HG02571 (cell line): ENCODE results near the gene NAA35.
"Not testable (repeated sequence)": the region's sequence is repeated elsewhere in the genome, so short reads cannot be mapped to it uniquely, and the experiment has no call there.

Source experiments
- ATAC-seq: cut with Tn5 transposase; IDR thresholded peaks from one replicate; pipeline ENCODE4 v1.9.1; 2021; ENCODE audit warnings: mild to moderate bottlenecking, moderate library complexity; ENCODE audit not compliant: unreplicated experiment

The NAA35 gene

DNA sequence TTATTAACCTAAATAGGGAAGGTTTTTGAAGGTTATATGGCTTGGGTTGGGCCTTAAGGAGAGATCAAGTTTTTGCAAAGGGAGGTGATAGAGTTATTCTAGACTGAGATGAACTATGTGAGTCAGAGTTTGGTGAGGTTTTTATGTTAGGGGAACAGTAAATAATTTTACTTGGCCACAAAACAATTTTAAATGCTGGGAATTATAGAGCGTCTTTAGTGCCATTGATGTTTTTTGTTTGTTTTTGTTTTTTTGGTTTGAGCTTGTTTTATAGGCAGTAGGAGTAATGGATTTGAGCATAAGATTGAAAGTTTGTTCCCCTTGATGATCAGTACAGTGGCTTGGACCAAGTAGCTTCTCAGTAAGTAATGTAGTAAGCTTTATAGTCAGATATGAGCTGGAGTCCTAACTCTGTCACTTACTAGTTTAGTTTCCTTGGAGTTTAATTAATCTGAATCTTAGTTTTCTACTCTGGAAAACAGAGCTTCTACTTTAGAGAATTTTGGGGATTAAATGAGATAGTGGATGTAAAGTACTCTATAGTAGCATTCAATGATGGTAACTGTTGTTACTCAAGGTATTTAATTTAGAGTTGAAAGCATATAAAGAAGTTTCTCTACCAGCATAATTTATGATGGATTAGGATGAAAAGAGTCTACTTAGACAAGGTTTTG is 2.9 kb downstream of the NAA35 start:
- ATAC-seq = no peak

DNA sequence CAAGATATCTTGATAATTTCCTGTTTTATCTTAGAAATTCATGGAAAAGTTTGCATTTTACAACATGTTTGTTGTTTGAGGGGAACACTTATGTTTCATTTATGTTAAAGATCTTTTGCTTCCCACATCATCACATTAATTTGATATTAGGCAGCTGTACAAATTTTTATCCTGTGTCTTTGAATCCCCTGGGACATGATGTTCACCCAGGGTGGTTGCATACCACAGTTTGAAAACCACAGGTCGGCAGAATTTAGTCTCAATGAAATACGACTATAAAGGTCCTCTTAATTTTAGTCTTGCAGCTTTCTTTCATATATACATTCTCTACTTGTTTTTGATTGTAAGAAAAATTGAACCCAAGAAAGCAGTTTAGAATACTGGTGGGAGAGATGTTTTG is 3.7 kb downstream of the NAA35 start:
- ATAC-seq = no peak

DNA sequence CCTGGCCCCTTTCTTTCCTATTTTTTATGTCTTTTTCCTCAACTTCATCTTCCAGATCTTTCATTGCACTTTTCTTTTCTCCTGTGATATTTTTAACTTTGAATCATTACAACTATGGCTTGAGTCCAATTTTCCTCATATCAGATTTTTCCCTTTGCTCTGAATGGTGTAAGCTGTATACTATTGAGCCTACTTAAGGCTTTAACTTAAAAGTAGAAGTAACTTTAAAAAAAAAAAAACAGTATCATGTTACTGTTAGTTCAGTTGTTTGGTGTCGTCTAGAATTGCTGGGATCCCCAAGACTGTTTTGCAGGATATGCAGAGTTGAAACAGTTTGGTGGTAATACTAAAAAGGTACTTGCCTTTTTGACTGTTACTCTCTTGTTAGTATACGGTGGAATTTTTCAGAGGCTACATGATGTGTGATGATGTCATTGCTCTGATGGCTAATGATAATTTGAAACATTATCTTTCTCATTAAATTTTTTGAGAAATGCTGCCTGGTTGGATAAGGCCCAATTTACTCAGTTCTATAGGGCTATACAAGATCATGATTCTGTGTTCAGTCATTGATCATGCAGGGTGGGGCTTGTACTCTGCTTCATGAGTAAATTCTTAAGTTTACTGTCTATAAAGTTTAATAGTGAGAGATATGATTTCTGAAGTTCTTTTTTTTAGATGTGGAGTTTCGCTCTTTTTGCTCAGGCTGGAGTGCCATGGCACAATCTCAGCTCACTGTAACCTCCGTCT is 8.8 kb downstream of the NAA35 start:
- ATAC-seq = no peak

DNA sequence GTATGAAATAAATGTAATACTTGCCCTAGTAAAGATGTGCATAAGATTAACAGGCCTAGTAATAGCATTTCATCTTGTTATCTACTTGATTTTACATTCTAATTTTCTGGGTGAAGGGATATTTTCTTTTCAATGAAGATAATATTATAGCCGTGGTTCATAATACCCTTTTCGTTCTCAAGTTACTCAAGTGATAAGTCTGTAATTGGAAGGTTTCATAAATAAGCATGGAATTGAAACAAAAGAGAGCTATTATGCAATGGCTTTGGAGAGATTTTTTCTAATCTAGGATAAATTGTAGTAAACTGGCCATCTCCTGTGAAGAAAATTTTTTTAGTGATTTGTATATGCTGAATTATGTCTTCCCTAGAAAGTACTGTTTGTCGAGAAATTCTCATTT is 19.0 kb downstream of the NAA35 start:
- no peak for ATAC-seq

DNA sequence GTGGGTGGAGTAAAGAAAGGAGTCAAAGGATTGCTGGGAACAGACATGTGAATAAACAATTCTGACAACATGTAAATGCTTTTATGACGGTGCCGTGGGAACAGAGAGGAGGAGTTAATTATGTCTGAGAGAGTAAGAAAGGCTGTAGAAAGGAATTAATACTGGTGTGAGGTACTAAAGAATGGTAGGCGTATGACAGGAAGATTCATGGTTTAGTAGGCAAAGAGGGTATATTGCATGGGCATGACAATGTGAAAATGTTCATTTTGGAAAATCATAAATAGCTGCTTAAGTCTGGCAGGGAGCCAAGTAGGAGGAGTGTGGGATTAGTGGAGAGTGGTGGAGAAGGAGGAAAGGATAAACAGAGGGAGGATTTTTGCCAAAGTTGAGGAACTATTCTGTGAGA is 19.7 kb downstream of the NAA35 start:
- ATAC-seq = no peak

DNA sequence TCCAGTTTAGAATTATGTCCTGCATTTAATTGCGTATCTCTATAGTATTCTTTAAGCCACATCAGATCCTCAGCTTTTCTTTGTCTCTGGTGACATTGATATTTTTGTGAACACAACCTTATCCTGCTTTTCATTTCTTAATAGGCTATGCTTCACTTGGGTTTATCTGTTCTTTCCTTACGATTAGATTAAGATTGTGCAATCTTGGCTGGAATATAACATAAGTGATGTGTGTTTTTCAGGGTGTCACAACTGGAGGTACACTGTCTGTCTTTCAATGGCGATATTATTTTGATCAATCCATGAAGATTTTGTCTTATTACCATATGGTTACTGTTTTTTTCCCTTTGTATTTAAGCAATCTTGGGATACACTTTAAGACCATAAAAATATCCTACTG is 23.6 kb downstream of the NAA35 start:
- no peak for ATAC-seq

DNA sequence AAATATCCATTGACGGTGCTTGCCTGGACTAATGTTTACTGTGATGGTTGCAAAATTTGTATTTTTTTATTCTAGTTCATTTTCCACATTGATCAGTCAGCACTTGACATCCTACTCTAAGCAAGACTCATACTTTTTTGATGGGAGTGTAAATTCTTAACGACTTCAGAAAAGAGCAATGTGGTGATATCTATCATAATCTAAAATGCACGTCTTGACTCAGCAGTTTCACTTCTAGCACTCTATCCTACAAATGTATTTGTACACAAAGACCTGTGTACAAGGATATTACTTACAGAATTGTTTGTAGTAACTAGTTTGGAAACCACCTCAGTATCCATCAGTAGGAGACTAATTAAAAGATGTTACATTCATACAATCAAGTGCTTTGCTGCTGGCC is 24.0 kb downstream of the NAA35 start:
- no peak for ATAC-seq

DNA sequence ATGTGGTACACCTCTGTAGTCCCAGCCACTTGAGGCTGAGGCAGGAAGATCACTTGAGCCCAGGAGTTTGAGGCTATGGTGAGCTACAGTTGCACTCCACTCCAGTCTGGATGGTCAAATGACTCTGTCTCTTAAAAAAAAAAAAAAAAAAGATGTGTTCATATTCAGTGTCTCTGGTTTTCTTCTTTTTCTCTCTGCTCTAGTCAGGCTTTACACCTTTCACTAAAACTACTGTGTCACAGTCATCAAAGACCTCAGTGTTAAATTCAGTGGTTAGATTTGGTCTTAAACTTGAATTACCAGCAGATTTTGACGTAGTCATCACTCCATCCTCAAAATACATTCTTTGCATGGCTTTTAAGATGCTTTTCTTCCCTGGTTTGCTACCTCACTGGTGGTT is 28.8 kb downstream of the NAA35 start:
- no peak for ATAC-seq

DNA sequence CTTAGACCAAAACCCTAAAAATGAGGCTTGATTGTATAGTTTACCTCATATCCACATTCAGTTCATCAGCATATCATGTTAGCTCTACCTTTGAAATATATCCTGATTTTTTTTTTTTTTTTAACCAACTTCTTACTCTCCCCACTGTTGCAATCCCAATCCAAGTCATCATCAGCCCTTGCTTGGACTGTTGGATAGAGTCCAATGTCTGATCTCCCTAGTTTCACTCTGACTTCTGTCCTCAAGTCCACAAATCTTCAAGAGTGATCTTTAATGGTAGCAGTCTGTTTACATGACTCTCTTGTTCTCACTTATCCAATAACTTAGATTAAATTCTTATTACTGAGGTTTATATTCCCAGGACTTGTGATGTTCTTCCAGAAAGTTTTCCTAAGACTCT is 30.8 kb downstream of the NAA35 start:
- ATAC-seq = no peak

DNA sequence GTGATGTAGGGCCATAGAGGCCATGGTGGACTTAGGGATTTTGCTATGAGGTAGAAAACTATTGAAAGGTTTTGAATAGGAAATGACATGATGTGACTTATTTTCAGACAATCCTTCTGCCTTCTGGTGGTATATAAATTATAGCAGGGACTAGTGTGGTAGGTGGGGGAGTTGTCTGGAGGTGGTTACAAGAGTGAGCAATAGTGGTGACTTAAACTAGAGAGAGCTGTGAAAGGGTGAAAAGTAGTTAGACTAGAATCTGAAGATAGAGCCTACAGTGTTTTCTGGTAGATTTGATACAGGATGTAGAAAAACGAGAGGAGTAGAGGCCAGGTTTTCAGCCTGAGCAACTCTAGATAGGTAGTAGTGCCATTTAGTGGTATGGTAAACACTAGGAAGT is 32.3 kb downstream of the NAA35 start:
- ATAC-seq = no peak

DNA sequence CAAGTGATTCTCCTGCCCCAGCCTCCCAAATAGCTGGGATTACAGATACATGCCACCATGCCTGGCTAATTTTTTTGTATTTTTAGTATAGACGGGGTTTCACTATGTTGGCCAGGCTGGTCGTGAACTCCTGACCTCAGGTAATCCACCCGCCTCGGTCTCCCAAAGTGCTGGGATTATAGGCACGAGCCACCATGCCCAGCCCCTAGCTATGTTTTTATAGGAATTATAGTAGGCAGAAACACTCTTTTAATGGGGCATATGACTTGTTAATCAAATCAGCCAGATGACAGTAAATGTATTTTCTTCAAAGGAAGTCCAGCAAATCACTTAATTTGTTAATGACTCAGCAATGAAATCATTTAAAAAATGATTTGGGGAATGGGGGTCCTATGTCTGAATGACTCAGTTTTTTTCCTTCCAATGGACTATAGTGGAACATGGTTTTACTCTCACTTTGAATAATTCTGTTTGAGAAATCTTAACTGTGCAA is 33.2 kb downstream of the NAA35 start:
- ATAC-seq = not testable (repeated sequence)

DNA sequence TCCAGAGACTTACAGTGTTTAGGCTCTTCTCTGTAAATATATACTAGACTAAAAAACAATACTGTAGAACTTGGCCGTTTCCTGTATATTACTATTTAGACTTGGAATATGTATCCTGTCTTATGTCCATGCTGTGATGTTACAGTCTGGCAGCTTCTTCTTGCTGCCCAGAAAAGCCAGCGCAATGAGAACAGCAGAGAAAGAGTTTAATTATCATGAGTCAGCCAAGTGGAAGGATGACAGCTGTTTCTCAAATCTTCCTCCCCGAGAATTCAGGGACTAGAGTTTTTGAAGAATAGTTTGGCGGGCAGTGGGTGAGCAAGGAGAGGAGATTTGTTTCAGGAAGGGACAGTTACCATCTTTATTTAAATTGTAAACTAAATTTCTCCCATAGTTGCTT is 37.5 kb downstream of the NAA35 start:
- ATAC-seq = no peak

DNA sequence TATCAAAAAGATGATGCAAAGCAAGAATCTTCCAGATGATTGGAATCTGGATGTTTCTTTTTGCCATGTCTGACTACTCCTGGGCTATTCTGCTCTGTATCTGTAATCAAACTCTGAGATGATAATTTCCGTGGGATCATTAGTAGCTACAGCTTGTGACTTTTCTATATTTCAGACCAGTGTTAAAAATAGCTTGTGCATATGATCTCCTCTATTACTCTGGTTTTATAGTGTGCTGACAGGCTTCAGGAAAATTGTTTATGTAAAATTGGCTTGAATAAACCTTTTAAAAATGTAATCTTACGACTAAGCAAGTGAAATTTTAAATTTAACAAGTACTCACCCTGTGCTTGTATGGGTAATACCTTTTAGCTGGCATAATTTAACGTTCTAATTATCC is 40.4 kb downstream of the NAA35 start:
- no peak for ATAC-seq

DNA sequence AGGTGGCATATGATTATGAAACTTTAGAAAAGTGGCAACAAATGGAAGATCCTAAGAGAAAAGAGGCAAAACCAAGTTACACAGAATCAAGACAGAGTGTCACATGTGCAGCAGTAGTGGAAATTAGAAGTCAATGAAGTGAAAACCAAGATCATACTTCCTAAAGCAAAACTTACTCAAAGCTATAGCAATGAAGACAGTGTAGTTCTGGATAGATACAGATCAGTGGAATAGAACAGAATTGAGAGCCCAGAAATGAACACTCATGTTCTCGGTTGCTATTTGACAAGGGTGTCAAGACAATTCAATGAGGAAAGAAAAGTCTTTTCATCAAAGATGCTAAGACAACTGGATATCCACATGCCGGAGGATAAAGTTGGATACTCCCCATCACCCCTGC is 43.5 kb downstream of the NAA35 start:
- ATAC-seq = no peak

DNA sequence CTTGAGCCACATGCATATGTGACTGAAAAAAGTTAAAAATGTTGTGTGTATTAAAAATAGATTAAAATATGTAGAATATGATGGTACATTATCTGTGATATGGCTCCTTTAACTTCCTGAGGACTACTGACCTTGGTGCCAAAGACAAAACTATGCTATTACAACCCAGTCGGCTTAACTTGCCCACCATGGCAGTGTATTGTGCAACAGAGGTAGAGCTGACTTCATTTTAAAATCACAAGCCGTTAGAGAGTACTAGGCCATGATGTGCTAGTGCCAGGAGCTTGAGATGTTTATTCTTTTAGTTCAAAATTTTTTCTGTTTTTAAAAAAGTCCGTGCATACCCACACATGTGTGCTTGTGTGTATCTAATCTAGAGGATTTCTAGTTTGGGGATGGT is 46.3 kb downstream of the NAA35 start:
- no peak for ATAC-seq

DNA sequence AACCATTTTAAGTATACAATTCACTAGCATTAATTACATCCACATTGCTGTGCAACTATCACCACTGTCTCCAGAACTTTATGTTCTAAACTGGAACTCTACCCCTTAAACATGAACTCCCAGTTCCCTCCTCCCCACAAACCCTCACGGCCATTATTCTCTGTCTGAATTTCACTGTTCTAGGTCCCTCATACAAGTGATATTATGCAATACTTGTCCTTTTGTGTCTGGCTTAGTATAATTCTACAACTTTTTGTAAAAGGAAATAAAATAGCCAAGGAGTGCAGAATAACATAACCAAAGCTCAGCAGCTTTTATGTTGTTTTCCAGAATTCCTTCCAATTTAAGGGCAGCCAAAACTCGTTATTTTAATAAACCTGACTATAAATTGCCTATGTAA is 53.2 kb downstream of the NAA35 start:
- no peak for ATAC-seq

DNA sequence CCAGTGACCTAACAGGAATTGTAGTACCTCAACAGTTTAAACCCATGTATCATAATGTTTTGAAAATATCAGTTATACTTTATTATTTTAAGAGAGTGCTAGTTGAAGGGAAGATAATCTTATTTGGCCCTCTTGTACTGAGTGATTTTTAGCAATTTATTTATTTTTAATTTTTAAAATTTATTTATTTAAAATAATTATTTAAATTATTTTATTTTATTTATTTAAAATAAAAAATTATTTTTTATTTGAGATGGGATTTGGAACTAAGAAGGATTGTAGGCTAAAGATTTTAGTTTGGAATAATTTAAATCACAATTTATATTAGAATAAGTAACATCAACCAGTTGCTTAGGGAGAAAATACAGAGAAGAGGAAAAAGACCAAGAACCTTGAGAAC is 54.2 kb downstream of the NAA35 start:
- ATAC-seq = no peak

DNA sequence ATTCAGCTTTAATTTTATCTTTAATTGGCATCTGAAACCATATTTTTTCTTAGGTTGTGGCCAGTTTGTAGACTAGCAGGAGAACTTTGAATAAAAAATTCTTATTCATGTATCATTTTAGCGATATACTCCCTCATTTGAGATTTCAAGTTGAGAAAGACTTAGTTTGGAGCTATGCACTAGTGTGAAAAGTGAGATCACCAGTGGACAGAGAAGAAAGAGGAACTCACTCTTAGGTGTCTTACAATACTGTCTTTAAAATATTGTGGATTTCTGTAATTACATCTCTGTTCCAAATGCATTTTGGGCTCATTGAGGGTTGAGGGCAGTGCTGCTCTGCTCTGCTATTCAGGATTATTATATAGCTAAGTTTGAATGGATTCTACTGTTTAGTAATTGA is 54.7 kb downstream of the NAA35 start:
- no peak for ATAC-seq

DNA sequence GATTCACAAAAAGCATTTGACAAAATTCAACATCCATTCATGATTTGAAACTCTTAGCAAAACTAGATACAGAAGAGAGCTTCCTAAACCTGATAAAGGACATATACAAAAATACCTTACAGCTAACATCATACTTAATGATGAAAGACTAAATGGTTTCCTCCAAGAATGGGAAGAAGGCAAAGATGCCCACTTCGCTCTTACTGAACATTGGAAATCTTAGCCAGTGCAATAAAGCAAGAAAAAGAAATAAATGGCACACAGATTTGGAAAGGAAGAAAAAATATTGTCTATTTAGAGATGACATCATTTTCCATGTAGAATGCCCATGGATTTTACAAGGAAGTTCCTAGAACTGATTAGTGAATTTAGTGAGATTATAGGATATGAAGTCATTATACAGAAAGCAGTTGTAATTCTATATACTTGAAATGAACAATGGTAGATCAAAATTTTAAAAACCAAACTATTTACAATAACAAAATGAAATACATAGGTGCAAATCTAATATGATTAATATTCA is 64.4 kb downstream of the NAA35 start:
- no peak for ATAC-seq

DNA sequence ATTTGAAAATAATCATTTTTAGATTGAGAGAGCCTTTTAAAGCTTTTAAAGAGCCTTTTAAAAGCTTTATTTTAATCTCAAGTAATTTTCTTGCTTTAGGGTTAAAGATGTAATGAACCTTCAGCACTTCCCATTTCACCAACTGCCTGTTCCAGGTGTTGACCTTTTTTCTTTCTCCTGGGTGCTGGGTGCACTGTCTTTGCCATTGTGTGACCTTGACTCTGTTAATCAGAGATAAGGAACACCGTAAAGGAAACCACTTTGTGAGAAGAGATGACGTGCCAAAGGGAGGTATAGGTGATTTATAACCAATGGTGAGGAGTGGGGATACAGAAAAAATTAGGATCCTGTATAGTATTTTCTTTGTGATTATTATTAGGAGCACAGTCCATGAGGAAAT is 68.2 kb downstream of the NAA35 start:
- no peak for ATAC-seq

DNA sequence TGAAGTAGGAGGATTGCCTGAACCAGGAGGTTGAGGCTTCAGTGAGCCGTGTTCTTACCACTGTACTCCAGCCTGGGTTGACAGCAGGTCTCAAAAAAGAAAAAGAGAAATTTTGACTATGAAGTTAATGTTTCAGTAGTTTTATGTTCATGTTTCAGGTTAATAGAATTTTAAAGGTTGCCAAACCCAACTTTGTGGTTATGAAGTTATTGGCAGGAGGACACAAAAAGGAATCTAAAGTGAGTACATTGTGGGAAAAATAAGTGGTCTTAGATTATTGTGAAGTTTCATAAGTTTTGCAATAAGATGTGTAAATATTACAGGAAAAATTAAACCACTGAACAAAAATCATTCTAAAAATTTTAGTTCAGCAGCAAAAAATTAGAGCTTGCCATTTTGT is 79.8 kb downstream of the NAA35 start:
- ATAC-seq = no peak

DNA sequence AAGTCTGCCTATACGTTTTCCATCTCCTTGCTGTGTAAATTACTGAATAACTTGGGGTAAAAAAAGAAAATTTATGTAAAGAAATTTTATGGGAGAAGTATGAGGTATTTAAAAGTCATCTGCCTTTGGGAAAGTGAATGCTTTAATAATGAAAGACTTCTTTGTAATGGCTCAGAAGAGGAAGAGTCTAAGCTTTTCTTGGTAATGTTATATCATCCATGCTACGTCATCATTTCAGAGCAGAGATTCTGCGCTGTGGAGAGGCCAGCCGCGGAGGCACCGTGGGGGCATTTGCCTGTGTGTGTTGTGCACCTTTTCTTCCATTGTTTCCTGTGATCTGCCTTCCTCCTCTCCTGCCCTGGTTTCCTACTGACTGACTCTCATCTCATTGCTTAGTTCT is 80.2 kb downstream of the NAA35 start:
- ATAC-seq = no peak
